Fibroblast of skin of left quadriceps (primary cell): ENCODE measurements around the gene DGKI.

Experiments
- DNase-seq, 2 experiments: peaks; one replicate each; pipeline ENCODE4 v3.0.0-alpha.2; 2013; ENCODE audit warnings: low read depth in 2 of 2

The DGKI gene

DNA sequence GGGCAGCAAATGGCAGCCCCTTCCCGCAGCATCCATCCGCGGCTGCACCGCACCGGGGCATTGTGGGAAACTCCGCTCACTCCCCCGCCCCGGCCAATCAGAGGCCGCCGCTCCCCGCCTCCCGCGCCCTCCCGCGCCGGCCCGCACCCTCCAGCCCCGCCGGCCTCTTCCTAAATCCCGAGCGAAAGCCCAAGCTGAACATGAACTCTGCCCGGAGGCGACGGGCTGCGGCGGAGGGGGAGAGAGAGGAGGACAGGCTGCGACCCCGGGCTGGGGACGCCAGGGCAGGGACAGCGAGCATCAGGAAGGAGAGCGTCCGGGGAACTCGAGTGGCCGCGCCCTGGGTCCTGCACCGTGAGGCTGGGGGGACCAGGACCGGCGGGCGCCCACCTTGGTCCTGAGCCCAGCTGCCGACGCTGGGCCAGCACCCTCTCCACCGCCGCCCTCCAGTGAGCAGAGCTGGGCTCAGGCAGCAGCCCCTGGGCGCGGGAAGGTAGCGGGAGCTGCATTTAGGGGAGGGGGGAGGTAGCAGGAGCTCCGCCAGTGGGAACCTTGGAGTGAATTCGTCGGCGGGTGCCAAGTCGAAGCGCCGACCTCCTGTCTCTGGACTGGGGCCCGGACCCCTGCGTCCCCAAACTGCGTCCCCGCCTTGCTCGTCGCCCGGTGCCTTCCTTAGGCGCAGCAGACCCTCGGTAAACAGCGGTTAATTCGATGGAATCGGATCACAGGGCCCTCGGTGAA is at the start of gene DGKI:
Gene DGKI (minus strand): TSS at position 148 of the 741 bp plus-strand sequence.
- no peak for DNase-seq

DNA sequence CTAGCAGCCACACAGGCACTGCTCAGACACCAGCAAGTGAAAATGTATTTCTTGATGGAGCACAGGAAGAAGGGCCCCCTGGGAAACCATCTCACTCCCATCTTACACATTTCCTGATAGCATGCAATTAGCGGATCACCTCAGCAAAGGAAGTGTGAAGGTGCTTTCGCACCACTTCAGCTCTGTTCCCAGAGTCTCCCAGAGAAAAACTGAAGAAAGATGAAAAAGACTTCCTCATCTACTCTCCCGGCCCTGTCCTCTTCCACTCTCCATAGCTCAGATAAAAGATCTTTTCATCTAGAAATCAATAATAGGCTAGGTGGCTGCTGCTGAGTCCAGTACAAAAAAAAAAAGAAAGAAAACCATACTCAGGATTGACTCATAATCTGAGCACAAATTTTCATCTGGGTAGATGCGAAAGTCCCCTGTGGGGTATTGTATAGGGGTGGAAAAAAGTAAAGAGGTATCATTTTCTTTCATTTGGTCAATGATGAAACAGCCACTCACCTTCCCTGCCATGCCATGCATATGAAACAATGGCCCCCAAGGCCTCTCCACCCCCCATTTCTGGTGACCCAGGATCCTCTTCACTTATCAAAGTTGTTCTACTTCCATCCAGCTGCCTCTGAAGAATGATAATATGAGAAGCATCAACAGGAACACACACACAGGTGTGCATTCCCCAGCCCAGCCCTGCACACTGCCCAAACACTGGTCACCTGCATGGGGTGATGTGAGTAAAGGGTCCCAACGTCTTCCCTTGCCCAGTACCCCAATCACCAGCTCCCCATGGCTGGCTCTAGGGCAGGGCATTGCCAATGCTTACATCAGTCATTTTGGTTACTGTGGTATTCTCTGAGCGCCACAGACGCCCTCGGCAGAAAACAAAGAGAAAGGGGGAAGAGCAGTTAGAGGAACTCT is 48.8 kb upstream of the DGKI start:
- no peak for DNase-seq

DNA sequence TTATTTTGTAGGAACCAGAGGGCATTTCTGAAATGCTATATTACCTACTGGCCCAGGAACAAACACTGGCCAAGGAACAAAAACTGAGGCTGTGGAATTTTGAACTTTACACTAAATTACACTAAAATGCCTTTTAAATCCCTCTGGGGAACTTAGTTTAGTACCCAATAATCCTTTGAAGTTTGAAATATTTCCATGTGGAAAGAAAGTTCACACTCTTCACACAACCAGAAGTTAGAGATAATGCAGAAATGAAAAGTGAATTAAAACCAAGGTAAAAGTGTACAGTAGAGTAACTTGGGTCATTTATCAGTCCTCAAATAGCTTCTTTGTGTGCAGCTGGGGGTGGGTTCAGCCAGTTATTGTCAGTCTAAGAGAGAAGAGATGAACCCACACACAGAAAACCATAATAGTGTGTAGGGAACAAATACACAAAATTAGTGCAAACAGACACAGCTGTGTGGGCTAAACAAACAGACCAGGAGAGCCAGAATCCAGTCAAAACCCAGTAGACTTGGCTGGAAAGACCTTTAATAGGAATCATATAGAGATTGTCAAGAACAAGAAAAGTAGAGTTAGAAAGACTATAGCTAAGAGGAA is 46.5 kb upstream of the DGKI start:
- no peak for DNase-seq

DNA sequence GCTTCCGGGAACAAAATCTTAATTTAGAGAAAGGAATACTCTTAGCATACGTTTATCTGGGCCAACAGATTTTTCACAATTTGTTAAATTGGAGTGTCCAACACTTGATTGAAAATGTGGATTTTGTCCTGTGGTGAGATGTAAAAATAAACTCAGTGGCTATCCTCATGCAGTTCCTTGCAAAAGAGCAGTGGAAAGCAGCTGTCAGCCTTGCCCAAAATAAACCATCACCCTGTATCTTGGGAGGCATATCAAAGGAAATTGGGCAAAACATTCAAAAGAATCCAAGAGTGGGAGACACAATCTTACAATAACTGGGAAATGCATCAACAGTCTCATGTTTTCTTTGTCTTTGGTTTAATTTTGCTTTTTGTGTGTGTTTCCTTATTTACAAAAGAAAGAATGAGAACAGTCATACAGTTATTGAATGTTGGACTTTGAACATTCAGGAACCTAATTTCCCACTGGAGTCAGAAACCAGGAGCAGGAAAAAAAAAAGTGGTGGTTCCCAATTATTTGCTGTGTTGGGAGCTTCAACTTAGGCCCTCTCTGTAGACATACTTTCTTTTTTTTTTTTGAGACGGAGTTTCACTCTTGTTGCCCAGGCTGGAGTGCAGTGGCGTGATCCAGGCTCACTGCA is 44.4 kb upstream of the DGKI start:
- no peak for DNase-seq

DNA sequence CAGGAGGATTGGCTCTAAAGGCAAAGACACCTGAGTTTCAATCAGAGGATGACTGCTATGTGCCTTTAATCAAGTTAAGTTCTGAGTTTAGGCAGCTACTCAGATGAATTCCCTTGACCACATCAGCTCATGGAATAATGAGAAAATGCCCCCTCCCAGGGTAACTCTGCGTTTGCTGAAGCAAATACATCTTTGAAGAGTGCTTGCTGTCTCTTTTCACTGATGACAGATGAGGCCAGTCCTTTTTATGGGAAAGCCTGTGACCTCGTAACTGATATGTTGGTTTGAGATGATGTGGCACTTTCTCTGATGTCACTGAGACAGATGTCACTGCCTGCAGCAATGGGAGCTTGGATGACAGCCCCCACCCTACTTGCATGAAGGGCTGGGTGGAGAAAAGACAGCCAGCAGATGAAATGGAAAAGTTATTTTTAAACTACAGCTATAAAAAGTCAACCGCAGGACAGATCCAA is 43.7 kb upstream of the DGKI start:
- no peak for DNase-seq

DNA sequence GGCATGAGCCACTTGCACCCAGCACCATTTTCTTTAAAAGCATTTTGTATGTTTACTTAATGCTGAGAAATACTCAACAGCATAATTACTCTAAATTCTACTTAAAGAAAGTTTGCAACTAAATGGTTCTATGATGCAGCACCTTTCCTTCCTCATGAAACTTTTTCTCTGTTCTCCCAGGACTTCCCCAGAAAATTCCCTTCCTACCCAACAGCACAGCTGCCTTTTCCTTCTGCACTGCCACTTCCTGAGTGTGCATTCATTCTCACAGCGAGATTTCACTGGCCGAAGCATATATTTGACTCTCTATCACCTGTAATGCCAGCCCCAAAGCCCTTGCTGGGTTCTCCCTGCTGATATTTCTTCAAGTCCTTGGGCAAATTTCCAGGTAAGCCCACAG is 41.5 kb upstream of the DGKI start:
- no peak for DNase-seq

DNA sequence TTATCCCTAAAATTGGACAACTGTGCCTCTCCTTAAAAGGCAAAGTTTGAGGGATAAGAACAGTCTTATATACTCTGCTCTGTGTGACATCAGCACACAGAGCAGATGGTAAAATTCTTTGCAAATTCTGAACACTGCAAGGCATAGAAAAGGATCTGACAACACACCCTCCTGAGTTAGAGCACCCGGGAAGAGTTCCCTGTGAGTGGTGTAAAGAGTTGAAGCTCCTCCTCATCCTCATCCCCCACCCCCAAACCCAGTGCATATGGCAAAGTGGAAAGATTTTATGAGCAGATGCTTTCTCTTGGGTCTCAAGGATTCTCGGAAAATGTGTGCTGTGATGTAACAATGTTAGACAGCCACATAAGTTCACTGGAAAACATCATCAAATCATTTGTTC is 40.0 kb upstream of the DGKI start:
- DNase-seq = peak; percentile 47 to 59

DNA sequence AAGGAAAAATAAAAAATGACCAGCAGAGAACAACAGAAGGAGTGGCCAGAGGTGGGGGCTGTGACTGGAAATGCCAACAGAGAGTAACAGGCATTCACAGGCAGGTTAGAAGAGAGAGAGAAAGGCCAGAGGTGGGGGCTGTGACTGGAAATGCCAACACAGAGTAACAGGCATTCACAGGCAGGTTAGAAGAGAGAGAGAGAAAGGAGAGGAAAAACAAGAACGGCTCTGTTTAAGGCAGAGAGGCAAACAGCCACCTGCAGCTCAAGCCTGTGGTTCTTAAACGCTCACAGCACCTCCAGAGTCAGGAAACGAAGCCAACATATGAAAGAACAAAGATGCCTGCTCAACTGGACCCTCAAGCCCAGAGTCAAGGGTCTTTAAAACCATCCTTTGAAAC is 39.5 kb upstream of the DGKI start:
- no peak for DNase-seq

DNA sequence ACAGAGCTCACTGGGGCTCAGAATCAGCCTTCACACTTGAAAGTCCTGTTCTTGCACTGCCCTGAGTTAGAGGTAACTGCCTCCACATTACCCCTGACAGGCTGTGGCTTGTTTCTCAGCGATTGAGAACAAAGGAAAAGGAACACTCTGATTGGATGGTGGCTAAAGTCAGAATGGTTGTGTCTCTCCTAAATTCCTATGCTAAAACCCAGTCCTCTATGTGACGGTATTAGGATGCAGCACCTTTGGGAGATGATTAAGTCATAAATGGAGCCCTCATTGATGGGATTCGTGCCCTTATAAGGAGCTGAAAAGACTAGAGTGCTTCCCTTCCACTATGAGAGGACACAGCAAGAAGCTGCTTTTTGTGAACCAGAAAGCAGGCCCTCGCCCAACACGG is 38.9 kb upstream of the DGKI start:
- no peak for DNase-seq

DNA sequence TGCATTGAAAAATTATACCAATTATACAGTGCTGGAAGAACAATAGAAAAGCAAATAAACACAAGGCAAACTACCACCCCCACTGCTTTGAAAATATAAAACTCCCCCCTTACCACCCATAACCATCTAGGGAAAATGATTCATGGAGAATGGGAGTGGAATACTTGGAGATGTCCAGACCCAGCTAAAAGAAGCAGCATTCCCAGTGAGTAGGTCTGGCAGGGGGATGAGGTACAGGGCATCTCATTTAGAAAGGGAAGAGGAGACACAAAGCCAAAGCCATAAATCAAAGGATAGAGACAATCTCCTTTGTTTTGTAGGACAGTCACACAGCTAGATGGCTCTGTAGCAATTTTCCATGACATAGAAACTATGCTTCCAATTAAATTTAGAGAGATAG is 36.0 kb upstream of the DGKI start:
- no peak for DNase-seq

DNA sequence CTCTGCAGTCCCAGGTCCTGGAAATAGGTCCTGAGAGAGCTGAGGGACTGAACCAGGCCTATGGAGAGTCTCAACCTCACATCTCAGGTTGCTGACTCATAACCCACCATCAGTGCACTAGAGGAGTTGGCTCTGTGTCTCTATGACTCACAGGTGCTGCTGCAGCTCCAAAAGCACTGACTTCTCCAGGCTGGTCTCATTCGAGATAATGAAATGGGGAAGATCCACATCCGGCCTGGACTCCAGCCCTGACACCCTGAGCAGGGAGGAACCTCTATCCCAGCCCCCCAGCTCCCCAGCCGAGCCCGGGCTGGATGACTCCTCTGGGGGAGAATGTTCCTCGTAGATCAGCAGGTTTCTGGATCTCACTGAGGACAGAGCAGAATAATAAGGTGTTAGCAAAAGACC is 35.5 kb upstream of the DGKI start:
- peak; percentile 95 to 96 for DNase-seq

DNA sequence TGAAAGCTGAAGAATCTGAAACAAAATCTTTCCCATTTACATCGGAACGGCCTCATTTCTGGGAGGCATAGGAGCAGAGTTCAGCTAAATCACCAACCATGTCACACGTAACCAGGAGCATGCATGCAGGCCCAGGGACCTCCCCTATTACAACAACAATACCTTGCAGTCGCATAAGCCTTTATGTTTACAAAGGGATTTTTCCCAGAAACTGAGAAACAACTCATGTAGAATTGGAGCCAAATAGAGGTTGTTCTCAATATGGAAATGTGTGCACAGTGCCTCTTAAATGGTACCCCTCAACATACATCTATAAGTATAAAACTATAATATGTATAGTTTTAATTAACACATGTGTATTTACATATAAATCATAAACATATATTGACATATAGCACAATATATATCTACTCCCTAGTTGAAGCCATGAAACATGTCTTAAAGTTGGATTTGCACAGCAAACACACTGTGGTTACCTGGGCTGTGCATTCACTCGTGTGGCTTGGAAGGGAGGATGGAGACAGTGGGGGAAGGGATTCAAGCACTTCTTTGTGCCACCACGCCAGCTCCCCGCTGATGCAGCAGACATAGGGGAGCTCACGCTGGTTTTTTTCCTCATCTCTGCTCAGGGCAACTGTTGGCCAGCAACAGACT is 35.0 kb upstream of the DGKI start:
- DNase-seq = no peak

DNA sequence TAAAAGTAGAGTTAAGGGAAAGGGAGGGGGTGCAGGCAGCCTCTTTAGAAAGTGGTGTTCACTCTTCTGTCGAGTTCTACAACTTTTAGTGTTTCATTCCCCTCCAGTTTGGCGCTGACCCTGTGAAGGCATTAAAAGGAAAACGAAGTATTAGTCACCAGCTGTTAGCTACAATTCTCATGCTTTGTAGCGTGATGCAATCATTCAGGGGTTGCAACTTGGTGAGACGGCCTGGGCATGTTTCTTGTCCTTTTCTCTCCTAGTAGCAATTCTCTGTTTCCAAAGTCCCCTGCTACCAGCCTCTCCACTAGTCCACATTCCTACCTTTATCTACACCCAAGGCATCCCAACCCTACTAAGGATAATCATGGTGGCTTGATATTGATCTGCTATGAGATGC is 33.7 kb upstream of the DGKI start:
- DNase-seq = peak; percentile 49 to 51

DNA sequence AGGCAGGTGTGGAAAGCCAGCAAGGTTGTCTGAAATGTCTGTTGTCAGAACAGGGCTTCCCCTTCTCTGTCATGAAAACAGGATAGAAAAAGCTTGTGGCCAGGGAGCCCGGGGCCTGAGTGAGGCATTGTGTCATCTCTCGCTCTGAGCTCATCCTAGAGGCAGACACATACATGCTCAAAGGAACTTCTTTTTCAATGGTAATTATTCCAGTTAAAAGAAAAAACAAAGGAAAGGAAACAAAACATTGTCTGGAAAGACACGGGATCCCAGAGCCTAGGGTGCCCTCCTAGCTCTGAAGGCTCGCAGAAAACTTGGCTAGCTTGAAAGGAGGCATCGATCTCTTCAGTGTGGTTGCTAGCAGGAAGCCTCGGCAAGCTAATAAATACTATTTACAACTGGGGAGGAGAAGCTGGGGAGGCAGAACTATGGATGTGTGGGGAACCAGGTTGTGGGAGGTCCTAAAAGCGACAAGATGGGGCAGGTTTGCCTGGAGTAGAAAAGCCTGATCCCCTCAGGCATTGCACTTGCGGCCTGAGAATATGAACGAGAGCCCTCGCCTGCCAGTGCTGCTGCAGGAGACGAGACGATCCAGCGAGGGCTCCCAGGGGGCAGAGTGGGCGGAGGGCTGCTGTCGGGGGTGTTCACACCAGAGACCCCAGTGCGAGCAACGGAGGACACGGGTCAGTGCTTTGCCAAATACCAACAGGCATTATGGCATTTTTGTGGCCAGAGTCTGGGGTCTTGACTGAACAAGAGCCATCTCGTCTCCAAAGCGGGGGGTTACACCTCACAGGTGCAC is 32.8 kb upstream of the DGKI start:
- DNase-seq = no peak

DNA sequence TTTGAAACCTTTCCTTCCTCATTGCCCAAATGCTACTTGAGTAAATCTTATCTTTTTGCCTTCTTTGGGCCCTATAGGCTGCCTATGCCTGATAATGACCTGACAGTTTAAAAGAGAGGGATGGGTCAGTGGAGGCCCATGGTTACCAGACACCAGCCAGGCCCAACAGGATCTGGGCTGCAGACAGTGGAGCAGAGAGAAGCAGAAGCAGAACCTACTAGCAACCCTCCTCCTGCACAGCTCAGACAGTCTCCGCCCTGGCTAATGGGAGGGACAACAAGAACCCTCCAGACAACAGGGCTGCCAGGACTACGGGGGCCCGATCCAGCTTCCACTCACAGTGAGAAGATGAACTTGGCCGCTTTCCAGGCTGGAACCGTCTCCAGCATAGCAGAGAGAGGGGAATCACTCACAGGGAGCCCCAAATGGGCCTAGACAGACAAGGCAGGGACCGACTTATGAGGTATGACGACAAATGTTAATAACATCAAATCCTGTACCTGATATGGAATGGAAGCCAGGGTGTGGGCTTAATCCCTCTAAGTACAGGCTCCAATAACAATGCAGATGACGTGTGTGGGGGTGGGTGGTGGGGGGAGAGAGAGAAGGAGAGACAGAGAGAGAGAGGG is 31.7 kb upstream of the DGKI start:
- no peak for DNase-seq

DNA sequence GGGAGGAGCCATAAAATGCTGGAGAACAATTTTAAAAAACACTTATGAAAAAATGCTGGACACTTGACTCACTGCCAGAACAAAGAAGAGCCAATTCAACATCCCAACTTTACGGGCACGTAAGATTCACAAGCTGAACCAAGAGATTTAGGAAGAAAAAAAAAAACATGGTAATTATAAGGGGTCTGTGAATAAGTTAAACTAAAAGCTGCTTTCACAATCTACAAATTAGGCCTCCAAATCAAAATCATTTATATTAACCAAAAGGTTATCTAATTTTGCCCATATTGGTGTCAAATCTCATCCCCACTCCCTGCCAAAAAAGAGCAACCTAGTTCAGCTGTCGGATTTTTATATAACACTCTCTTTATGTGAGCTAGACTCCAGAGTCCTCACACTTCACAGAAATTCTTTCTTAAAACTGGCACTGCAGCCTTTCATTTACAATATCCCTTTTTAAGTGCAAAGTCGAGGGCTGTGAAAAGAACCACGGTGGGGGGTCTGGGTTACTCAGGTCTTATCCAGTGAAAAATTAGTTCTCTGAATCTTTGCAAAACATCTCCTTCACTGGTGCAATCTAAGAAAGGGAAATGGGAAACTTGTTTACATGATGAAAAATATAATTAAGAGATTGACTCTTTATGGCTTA is 30.4 kb upstream of the DGKI start:
- DNase-seq = no peak

DNA sequence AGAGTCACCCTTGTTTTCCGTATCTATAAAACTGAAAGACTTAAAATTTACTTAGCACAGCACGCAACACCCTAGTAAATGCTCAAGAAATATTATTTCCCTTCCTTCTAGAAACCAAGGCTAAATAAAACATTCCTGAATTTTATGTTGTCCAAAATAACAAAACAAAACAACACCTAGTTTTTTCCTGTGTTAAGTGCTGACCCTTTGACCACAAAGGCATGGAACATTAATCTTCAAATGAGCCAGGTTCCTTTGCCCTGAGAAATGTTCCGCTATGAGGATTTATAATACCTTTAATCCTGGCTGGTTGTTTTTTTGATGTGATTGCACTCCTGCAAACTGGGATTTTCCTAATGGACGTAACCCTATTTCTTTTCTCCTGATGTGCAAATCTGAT is 29.0 kb upstream of the DGKI start:
- DNase-seq = no peak

DNA sequence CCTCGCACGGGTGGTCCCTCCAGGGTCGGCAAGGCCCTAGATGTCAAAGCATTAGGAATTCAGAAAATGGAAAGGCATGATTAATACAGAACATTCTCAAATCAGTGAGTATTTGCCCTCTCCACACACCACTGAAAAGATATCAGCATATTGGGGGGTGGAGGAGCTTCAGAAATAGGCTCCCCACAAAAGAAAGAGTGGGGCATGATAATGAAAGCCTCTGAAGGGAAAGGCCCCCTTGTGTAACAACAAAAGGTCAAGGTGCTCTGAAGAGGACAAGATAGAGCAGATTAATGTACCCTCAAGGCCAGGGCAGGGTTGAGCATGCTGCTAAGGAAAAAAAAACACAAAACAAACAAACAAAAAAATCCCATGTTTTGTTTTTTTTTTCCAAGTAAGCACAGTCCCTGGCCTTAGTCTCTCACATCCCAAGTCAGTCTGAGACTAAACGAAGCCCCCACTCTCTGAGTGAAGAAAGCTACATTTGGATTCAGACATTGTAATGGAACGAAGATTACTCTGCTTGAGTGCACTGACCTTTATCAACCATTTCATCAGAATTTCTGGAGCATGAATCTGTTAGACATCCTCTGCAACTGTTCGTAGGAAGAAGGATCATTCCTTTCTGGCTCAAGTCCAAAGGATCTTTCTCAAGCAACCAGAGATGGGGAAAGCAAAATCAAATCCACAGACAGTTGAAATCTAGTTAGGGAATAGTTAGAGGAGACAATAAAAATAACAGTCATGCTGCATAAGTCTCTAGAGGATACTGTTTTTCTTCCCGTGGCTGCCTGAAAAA is 27.4 kb upstream of the DGKI start:
- DNase-seq = peak; percentile 96 to 97

DNA sequence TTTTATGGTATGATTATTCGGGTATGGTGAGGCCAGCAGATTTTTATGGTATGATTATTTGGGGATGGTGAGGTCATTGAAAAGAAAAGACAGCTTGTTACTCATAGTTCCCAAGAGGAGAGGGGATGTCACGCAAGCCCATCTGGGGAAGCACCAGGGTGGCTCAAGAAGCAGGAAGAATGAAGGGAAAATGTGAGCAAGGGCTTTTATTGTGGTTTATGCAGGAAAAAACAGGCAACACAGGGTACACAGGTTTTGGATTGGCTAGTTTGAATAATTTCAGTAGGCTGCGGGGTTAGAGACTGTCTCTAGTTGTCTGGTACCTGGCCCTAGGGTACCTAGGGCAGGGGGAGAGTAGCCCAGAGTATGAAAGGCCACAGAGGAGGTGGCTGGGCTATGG is 26.8 kb upstream of the DGKI start:
- peak; percentile 75 for DNase-seq
